DOHH2 (cell line): ENCODE measurements around the gene ACER3.

ENCODE experiments used
- CTCF ChIP-seq: fragments of 200-600 bp; sonication (generic); IDR thresholded peaks from one replicate; pipeline ENCODE4 v1.5.1; 2014; ENCODE audit warnings: antibody characterized with exemption, mild to moderate bottlenecking, low read depth, low read length; ENCODE audit not compliant: poor library complexity, severe bottlenecking
- EZH2phosphoT487 ChIP-seq: fragments of 200-600 bp; sonication (generic); IDR thresholded peaks from 2 replicates; pipeline ENCODE4 v1.6.1; 2017; ENCODE audit warnings: borderline replicate concordance, mild to moderate bottlenecking, antibody characterized with exemption, low read length, moderate library complexity, mixed read lengths

- TF ChIP-seq CTCF (no peak), EZH2phosphoT487 (no peak)
These were observed 17.3 kb downstream of the ACER3 start for GRCh38 chr11:76878014-76878413.
